H1 (cell line): ENCODE data around the gene SON. TPM values are rescaled to one million over a fixed set of nuclear protein-coding genes. Genes with fewer than 3 reads are reported as not detected.

Experiments used
- CTCF ChIA-PET: fragments of 300-600 bp; sonication (Branson Sonifier 250); formaldehyde crosslinking; loops from one replicate; lab custom pipeline; 2021; ENCODE audit not compliant: partially characterized antibody; lab: Charles Lee
- POLR2A ChIA-PET: fragments of 300-600 bp; sonication (Branson Sonifier 250); formaldehyde crosslinking; loops from one replicate; lab custom pipeline; 2021; ENCODE audit warnings: inconsistent platforms; ENCODE audit not compliant: partially characterized antibody; lab: Charles Lee
- DNase-seq, 2 experiments: peaks; one replicate each; pipeline versions ENCODE4 v3.0.0 to v3.0.0-alpha.2; 2010 to 2022; ENCODE audit warnings: low spot score in 2 of 2, low read depth in 1 of 2, mixed read lengths in 1 of 2
- FAIRE-seq: peaks from 2 replicates; lab custom pipeline; 2011; peaks lifted over from hg19 to GRCh38; lab: Jason Lieb, UNC
- H2AFZ ChIP-seq: 2 replicates; pipeline ENCODE4 v1.8.1; 2012; ENCODE audit warnings: low read length, inconsistent platforms
- H2AK5ac ChIP-seq: 2 replicates; pipeline ENCODE4 v1.6.1; 2013; ENCODE audit warnings: low read depth, low read length
- H2BK120ac ChIP-seq: replicated peaks from 2 replicates; pipeline ENCODE3; 2013; ENCODE audit warnings: low read depth, low read length, inconsistent platforms
- H2BK12ac ChIP-seq: 2 replicates; pipeline ENCODE4 v1.6.1; 2013; ENCODE audit warnings: low read depth, low read length
- H2BK15ac ChIP-seq: 2 replicates; pipeline ENCODE4 v1.6.1; 2013; ENCODE audit warnings: low read length
- H2BK20ac ChIP-seq: 2 replicates; pipeline ENCODE4 v1.6.1; 2013; ENCODE audit warnings: low read length
- H2BK5ac ChIP-seq: 2 replicates; pipeline ENCODE4 v1.6.1; 2013; ENCODE audit warnings: low read depth, low read length
- H3K14ac ChIP-seq: 2 replicates; pipeline ENCODE4 v1.6.1; 2013; ENCODE audit warnings: inconsistent platforms; ENCODE audit not compliant: insufficient read length
- H3K18ac ChIP-seq: 2 replicates; pipeline ENCODE4 v1.6.1; 2013; ENCODE audit warnings: low read length; ENCODE audit errors: extremely low read depth
- H3K23ac ChIP-seq: 2 replicates; pipeline ENCODE4 v1.6.1; 2013; ENCODE audit warnings: inconsistent platforms; ENCODE audit not compliant: insufficient read length
- H3K23me2 ChIP-seq: 2 replicates; pipeline ENCODE4 v1.6.1; 2013; ENCODE audit warnings: low read depth, low read length
- H3K27ac ChIP-seq: 2 replicates; pipeline ENCODE4 v1.6.1; 2011; ENCODE audit warnings: low read depth, low read length, inconsistent platforms
- H3K27me3 ChIP-seq, 4 experiments: replicated peaks in 1 of 4; 1 replicate in 1 of 4; 2 replicates in 3 of 4; pipeline versions ENCODE4 v1.6.1 to v1.8.1; 2011 to 2013; ENCODE audit warnings: low read length in 3 of 4, mild to moderate bottlenecking in 3 of 4, inconsistent platforms in 2 of 4, mixed read lengths in 2 of 4, moderate library complexity in 1 of 4; ENCODE audit not compliant: control insufficient read depth in 3 of 4, insufficient read depth in 3 of 4; ENCODE audit errors: extremely low read depth in 1 of 4
- H3K36me3 ChIP-seq, 4 experiments: 2 replicates each; pipeline versions ENCODE4 v1.6.1 to v1.8.1; 2011 to 2013; ENCODE audit warnings: mild to moderate bottlenecking in 4 of 4, low read length in 3 of 4, moderate library complexity in 2 of 4, control low read depth in 1 of 4, inconsistent platforms in 1 of 4; ENCODE audit not compliant: insufficient read depth in 4 of 4, control insufficient read depth in 2 of 4
- H3K4ac ChIP-seq: replicated peaks from 2 replicates; pipeline ENCODE3; 2013; ENCODE audit warnings: low read length, low read depth, mixed read lengths, inconsistent platforms; ENCODE audit not compliant: insufficient read length
- H3K4me1 ChIP-seq, 4 experiments: replicated peaks in 1 of 4; 1 replicate in 1 of 4; 2 replicates in 3 of 4; pipeline versions ENCODE4 v1.6.1 to v1.8.1; 2011 to 2013; ENCODE audit warnings: low read length in 3 of 4, inconsistent platforms in 2 of 4, mixed read lengths in 1 of 4; ENCODE audit not compliant: insufficient read depth in 4 of 4, control insufficient read depth in 3 of 4
- H3K4me2 ChIP-seq, 2 experiments: 2 replicates each; pipeline versions ENCODE4 v1.6.1 to v1.8.1; 2011 to 2013; ENCODE audit warnings: low read depth in 2 of 2, low read length in 2 of 2, control low read depth in 1 of 2, inconsistent platforms in 1 of 2, mild to moderate bottlenecking in 1 of 2; ENCODE audit not compliant: insufficient read depth in 1 of 2
- H3K4me3 ChIP-seq, 4 experiments: fragments of 200-600, 300-600 bp in 1 of 4; sonication (generic), shearing (Covaris generic), sonication (Bioruptor Twin) in 1 of 4; 2 replicates each; pipeline versions ENCODE4 v1.5.1 to v1.8.1; 2011 to 2016; ENCODE audit warnings: low read length in 4 of 4, low read depth in 3 of 4, control low read depth in 2 of 4, inconsistent platforms in 2 of 4, mild to moderate bottlenecking in 2 of 4, mixed read lengths in 1 of 4, moderate library complexity in 1 of 4; ENCODE audit not compliant: insufficient read depth in 2 of 4; ENCODE audit errors: extremely low read depth in 1 of 4
- H3K56ac ChIP-seq: replicated peaks from 2 replicates; pipeline ENCODE3; 2013; ENCODE audit warnings: low read depth, mild to moderate bottlenecking, mixed read lengths, low read length, inconsistent platforms; ENCODE audit not compliant: insufficient read length
- H3K79me1 ChIP-seq: 2 replicates; pipeline ENCODE4 v1.6.1; 2013; ENCODE audit warnings: low read depth, low read length, control low read depth
- H3K79me2 ChIP-seq, 2 experiments: 2 replicates each; pipeline versions ENCODE4 v1.6.1 to v1.8.1; 2012 to 2013; ENCODE audit warnings: low read length in 2 of 2, mild to moderate bottlenecking in 2 of 2, inconsistent platforms in 1 of 2; ENCODE audit not compliant: insufficient read depth in 2 of 2, control insufficient read depth in 1 of 2
- H3K9ac ChIP-seq, 4 experiments: replicated peaks in 1 of 4; 1 replicate in 1 of 4; 2 replicates in 3 of 4; pipeline versions ENCODE4 v1.6.1 to v1.8.1; 2011 to 2013; ENCODE audit warnings: low read depth in 3 of 4, low read length in 3 of 4, control low read depth in 2 of 4, mild to moderate bottlenecking in 2 of 4, moderate library complexity in 2 of 4, inconsistent platforms in 1 of 4; ENCODE audit errors: extremely low read depth in 1 of 4
- H3K9me3 ChIP-seq, 2 experiments: 2 replicates each; pipeline versions ENCODE4 v1.6.1 to v1.8.1; 2012 to 2013; ENCODE audit warnings: mild to moderate bottlenecking in 2 of 2, moderate library complexity in 2 of 2, control low read depth in 1 of 2, inconsistent platforms in 1 of 2, low read depth in 1 of 2, low read length in 1 of 2, mixed read lengths in 1 of 2; ENCODE audit not compliant: insufficient read depth in 2 of 2
- H4K20me1 ChIP-seq, 2 experiments: replicated peaks in 1 of 2; 2 replicates each; pipeline versions ENCODE3 to v1.8.1; 2011 to 2013; ENCODE audit warnings: inconsistent platforms in 2 of 2, low read length in 2 of 2, mild to moderate bottlenecking in 1 of 2; ENCODE audit not compliant: insufficient read depth in 2 of 2, control insufficient read depth in 1 of 2
- H4K5ac ChIP-seq: 2 replicates; pipeline ENCODE4 v1.6.1; 2013; ENCODE audit warnings: low read length, low read depth, mixed read lengths, inconsistent platforms; ENCODE audit not compliant: insufficient read length
- H4K8ac ChIP-seq: 2 replicates; pipeline ENCODE4 v1.8.0; 2013; ENCODE audit warnings: mild to moderate bottlenecking, moderate library complexity, low read length, inconsistent platforms; ENCODE audit not compliant: insufficient read depth; ENCODE audit errors: extremely low read depth
- H4K91ac ChIP-seq: replicated peaks from 2 replicates; pipeline ENCODE3; 2013; ENCODE audit warnings: low read length, mixed read lengths, inconsistent platforms; ENCODE audit not compliant: insufficient read length
- ATF3 ChIP-seq: IDR thresholded peaks from 2 replicates; pipeline ENCODE4 v1.6.1; 2011; ENCODE audit warnings: low read depth, mild to moderate bottlenecking, low read length; ENCODE audit not compliant: insufficient read depth
- CHD1 ChIP-seq: IDR thresholded peaks from 2 replicates; pipeline ENCODE4 v1.6.1; 2012; ENCODE audit warnings: low read depth, low read length, improper control_type of control experiment
- CTBP2 ChIP-seq: IDR thresholded peaks from 2 replicates; pipeline ENCODE4 v1.7.0; 2011; ENCODE audit warnings: borderline replicate concordance, mild to moderate bottlenecking, moderate library complexity, mixed read lengths, low read length; ENCODE audit not compliant: insufficient read depth, insufficient read length
- FOSL1 ChIP-seq: IDR thresholded peaks from 2 replicates; pipeline ENCODE4 v1.6.1; 2011; ENCODE audit warnings: mild to moderate bottlenecking, low read depth, low read length, moderate library complexity; ENCODE audit not compliant: insufficient read depth
- JUND ChIP-seq: IDR thresholded peaks from 2 replicates; pipeline ENCODE4 v1.6.1; 2011; ENCODE audit warnings: mild to moderate bottlenecking, improper control_type of control experiment, low read length
- MAX ChIP-seq: IDR thresholded peaks from 2 replicates; pipeline ENCODE4 v1.6.1; 2012; ENCODE audit warnings: inconsistent platforms
- PHF8 ChIP-seq: fragments of 200-600 bp; sonication (generic); conservative IDR thresholded peaks from 2 replicates; pipeline ENCODE4 v1.7.1; 2012; ENCODE audit warnings: low read depth, mild to moderate bottlenecking, inconsistent platforms, low read length, moderate library complexity
- SIRT6 ChIP-seq: IDR thresholded peaks from one replicate; pipeline ENCODE4 v1.7.1; 2012; ENCODE audit warnings: low read length, inconsistent platforms
- SIX5 ChIP-seq: IDR thresholded peaks from 2 replicates; pipeline ENCODE4 v1.6.1; 2011; ENCODE audit warnings: mild to moderate bottlenecking, low read depth, low read length
- SP2 ChIP-seq: IDR thresholded peaks from 2 replicates; pipeline ENCODE4 v1.6.1; 2012; ENCODE audit warnings: mild to moderate bottlenecking, low read length, inconsistent platforms
- SRF ChIP-seq: IDR thresholded peaks from 2 replicates; pipeline ENCODE4 v1.6.1; 2011; ENCODE audit warnings: mild to moderate bottlenecking, low read depth, low read length, moderate library complexity
- WGBS, 2 experiments: shearing (Covaris generic) in 1 of 2; methylation state at CpG; one replicate each; pipeline versions ENCODE4 v1.1.6 to v1.1.7; 2013 to 2015; ENCODE audit warnings: low lambda C conversion rate in 2 of 2, mixed read lengths in 2 of 2, inconsistent platforms in 1 of 2, low coverage in 1 of 2, missing lambda C conversion rate in 1 of 2; ENCODE audit not compliant: insufficient replicate concordance in 2 of 2, insufficient coverage in 1 of 2, insufficient read length in 1 of 2; ENCODE audit errors: extremely low coverage in 1 of 2, missing lambda C conversion rate in 1 of 2; 5-methylcytosine and 5-hydroxymethylcytosine counted together
- polyA plus RNA-seq, 7 experiments: library from polyadenylated mRNA; depleted of rRNA in 3 of 7; stranded (reverse) in 5 of 7; unstranded in 2 of 7; fragments of >200 nt in 5 of 7; fragments of 200-250 nt in 2 of 7; gene quantifications; 1 replicate in 5 of 7; 2 replicates in 1 of 7; 4 replicates in 1 of 7; pipeline versions ENCODE4 v1.2.1 to v1.2.3, GENCODE V29; 2011 to 2013; ENCODE audit warnings: missing spikeins in 2 of 7, mixed read lengths in 2 of 7
- total RNA-seq: library from RNA; stranded (reverse); fragmentation: NEBNext Ultra II Directional; extraction: Animal tissue kit (Norgen Biotek cat#: 25700); gene quantifications from 2 replicates; pipeline ENCODE4 v1.2.1, GENCODE V29; 2021

The SON gene
- total and polyA plus RNA-seq, 2 of the 8 experiments (the other 6 are each of a cell fraction or from before 2014, with no cell fraction given), result 122 to 274 TPM

GRCh38 chr21:33522953-33523349, 19.9 kb upstream of the SON start:
- no peak overlapping the region for H2BK15ac ChIP-seq
- H2BK12ac ChIP-seq, result no peak overlapping the region
- no peak overlapping the region for H3K14ac ChIP-seq
- ChIA-PET POLR2A (interaction anchor here (0.8 to 3.3 kb wide), 9 partner anchors 9 to 103 kb away, joined by 3 to 23 read pairs (median 3); no protein-coding TSS in a partner anchor), CTCF (interaction anchor here (1.1 kb wide), 1 partner anchor 12 kb away, joined by 5 read pairs; no protein-coding TSS in a partner anchor)
- no peak overlapping the region for H3K56ac ChIP-seq
- FAIRE-seq (no peak), DNase-seq (no peak)
- no peak overlapping the region for H4K91ac ChIP-seq
- no peak overlapping the region for H2BK20ac ChIP-seq
- no peaks in the 10 kb centered on the region for H3K4me1 ChIP-seq
- no peak overlapping the region for H4K8ac ChIP-seq
- H3K4me2 ChIP-seq, result no peak overlapping the region
- no peaks in the 10 kb centered on the region; the same call in 1 of the 2 replicates for H3K79me1 ChIP-seq
- H3K9me3 ChIP-seq, result no peaks in the 10 kb centered on the region
- H3K4ac ChIP-seq, result no peak overlapping the region
- H2BK120ac ChIP-seq, result no peak overlapping the region
- H3K27me3 ChIP-seq, result peaks cover 0 to 1% (median 0%) of the 10 kb centered on the region in 4 experiments; a peak in 1 of 7 replicates
- H3K4me3 ChIP-seq, result no peak overlapping the region
- H3K79me2 ChIP-seq, result no peaks in the 10 kb centered on the region
- TF ChIP-seq FOSL1 (no peak), SIX5 (no peak), PHF8 (no peak), SP2 (no peak), MAX (no peak), ATF3 (no peak), JUND (no peak), CTBP2 (no peak), SRF (no peak), SIRT6 (no peak), CHD1 (no peak)
- WGBS, 2 experiments, result 100% methylated on average over 1 of the region's 1 CpG; no CpG with 5 or more reads in 1 of the 2 experiments
- peaks cover 17 to 86% (median 51%) of the 10 kb centered on the region in 4 experiments for H3K36me3 ChIP-seq
- no peak overlapping the region for H3K9ac ChIP-seq
- no peak overlapping the region for H3K27ac ChIP-seq
- H3K23me2 ChIP-seq, result no peaks in the 10 kb centered on the region
- H3K23ac ChIP-seq, result no peak overlapping the region
- H2AK5ac ChIP-seq, result no peak overlapping the region
- H2AFZ ChIP-seq, result no peak overlapping the region
- no peak overlapping the region for H2BK5ac ChIP-seq
- no peak overlapping the region for H3K18ac ChIP-seq
- H4K5ac ChIP-seq, result no peak overlapping the region
- no peaks in the 10 kb centered on the region for H4K20me1 ChIP-seq
